ENCODE results near the gene NUDT3.

- TF ChIP-seq CTCF (IDR thresholded peaks at IDR 0.05; ENCODE audit: low read depth, low read length, missing input control) (no peak), GABPA (IDR thresholded peaks at IDR 0.05 in 1 of 2, conservative IDR thresholded peaks at IDR 0.05 in 1 of 2) (no peak), ATF3 (IDR thresholded peaks at IDR 0.05) (no peak)
Measured at GRCh38 chr6:34275128-34275804, 117.2 kb downstream of the NUDT3 start.
